SJCRH30 (cell line): ENCODE results near the gene RPS8. TPM values are rescaled to one million over a fixed set of nuclear protein-coding genes. Genes with fewer than 3 reads are reported as not detected.
"Not testable (repeated sequence)": the region's sequence is repeated elsewhere in the genome, so short reads cannot be mapped to it uniquely, and the experiment has no call there.

Experiments used
- DNase-seq, 2 experiments: peaks; one replicate each; pipeline ENCODE4 v3.0.0-alpha.2; 2015 to 2020
- H3K27ac ChIP-seq: fragments of 250-450 bp; sonication (Bioruptor Pico); 2 replicates; pipeline ENCODE4 v1.5.1; 2020; ENCODE audit warnings: mild to moderate bottlenecking, moderate library complexity
- H3K27me3 ChIP-seq: fragments of 250-450 bp; sonication (Bioruptor Pico); 2 replicates; pipeline ENCODE4 v1.5.1; 2020; ENCODE audit warnings: mild to moderate bottlenecking, moderate library complexity
- H3K36me3 ChIP-seq: fragments of 250-450 bp; sonication (Bioruptor Pico); 2 replicates; pipeline ENCODE4 v1.5.1; 2020; ENCODE audit warnings: mild to moderate bottlenecking, moderate library complexity
- H3K4me1 ChIP-seq: fragments of 250-450 bp; sonication (Bioruptor Pico); 2 replicates; pipeline ENCODE4 v1.5.1; 2020; ENCODE audit warnings: mild to moderate bottlenecking, moderate library complexity
- H3K4me3 ChIP-seq: fragments of 250-450 bp; sonication (Bioruptor Pico); 2 replicates; pipeline ENCODE4 v1.5.1; 2020; ENCODE audit warnings: mild to moderate bottlenecking, moderate library complexity
- H3K9me3 ChIP-seq: fragments of 250-450 bp; sonication (Bioruptor Pico); replicated peaks from 2 replicates; pipeline ENCODE4 v1.5.1; 2020; ENCODE audit warnings: mild to moderate bottlenecking, moderate library complexity
- total RNA-seq: library from RNA; depleted of rRNA; stranded (reverse); fragments of >200 nt; shearing (Covaris generic); gene quantifications from 2 replicates; pipeline ENCODE4 v1.2.3, GENCODE V29; 2014

RPS8 gene
- total RNA-seq, 1 experiment from 2014 or later, result 3,167 TPM

DNA sequence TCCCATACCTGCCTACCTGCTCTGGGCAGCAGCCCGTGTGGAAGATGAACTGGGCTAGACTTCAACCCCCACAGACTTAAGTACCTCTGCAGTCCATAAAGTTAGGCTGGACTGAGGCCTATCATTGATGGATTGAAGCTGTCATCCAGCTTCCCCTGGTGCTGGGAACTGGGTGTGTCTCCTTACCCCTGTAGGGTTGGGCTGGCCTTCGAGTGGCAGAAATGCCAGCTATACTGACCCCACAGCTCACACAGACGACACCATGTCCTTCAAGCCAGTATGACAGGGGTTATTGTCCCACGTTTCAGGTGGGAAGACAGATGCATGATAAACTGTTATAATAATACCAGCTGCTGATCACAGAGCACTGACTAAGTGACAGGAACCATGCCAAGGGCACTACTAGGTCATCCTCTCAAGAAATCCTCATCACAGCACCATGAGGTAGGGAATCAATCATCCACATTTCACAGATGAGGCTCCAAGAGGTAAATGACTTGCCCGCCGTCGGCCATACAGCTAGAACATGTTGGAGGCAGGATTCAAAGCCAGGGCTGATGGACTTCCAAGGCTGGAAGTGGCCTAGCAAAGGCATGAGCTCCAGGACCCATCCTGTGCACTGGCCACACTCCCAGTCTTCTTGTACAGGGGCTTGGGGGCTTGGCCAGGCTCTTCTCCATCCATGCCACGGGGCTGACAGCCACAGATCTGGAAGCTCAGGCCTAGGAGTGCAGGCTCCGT, 12.9 kb downstream of the RPS8 start, which contains the start of gene BEST4:
TSS of gene BEST4 (minus strand) at position 51 of the 741 bp plus-strand sequence. CDS start 465 bp downstream, outside the sequence.
- no peak within 1 kb of the TSS for H3K4me3 ChIP-seq
- no peaks in the 10 kb centered on the region for H3K36me3 ChIP-seq
- H3K27ac ChIP-seq, result no peak within 1 kb of the TSS
- H3K27me3 ChIP-seq, result no peaks in the 10 kb centered on the region
- DNase-seq, result no peak
- H3K9me3 ChIP-seq, result no peaks in the 10 kb centered on the region
- no peaks in the 10 kb centered on the region for H3K4me1 ChIP-seq

DNA sequence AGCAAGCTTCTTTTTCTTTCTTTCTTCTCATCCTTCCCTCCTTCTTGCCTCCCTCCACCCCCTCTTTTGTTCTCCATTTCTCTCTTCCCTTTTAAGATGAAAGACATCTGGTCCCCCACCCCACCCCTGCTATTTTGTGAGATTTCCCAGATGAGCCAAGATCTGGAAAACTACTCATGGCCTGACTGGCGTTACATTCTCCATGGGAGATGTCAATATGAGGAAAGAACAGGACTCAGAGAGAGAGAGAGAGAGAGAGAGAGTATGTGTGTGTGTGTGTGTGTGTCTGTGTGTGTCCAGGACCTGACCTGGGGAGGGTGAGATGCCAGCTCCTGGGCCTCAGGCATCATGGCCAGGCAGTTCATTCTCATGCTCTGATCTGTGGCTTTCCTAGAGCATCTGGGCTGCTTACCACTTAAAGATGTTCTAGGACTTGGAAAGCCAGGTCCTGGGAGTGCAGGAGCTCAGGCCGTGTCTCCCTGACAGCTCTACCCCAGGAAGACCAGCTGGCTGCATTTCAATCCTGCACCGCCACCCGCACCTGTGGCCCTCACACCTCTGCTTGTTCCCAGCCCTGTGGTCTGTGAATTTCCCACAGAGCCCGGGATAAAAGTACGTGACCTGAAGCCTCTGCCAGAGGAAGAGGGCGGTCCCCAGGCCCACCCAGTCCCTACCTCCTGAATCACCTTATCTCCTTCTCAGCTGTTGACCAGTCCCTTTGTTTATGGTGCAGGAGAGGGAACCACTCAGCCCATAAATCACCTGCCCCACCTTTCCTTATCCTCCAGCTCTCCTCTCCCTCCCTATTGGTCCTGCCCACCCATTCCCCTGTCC, 15.8 kb downstream of the RPS8 start:
- H3K27ac ChIP-seq, result no peak overlapping the region
- H3K9me3 ChIP-seq, result no peaks in the 10 kb centered on the region
- no peaks in the 10 kb centered on the region for H3K4me1 ChIP-seq
- H3K4me3 ChIP-seq, result no peak overlapping the region
- DNase-seq, result no peak
- H3K36me3 ChIP-seq, result no peaks in the 10 kb centered on the region
- H3K27me3 ChIP-seq, result no peaks in the 10 kb centered on the region

DNA sequence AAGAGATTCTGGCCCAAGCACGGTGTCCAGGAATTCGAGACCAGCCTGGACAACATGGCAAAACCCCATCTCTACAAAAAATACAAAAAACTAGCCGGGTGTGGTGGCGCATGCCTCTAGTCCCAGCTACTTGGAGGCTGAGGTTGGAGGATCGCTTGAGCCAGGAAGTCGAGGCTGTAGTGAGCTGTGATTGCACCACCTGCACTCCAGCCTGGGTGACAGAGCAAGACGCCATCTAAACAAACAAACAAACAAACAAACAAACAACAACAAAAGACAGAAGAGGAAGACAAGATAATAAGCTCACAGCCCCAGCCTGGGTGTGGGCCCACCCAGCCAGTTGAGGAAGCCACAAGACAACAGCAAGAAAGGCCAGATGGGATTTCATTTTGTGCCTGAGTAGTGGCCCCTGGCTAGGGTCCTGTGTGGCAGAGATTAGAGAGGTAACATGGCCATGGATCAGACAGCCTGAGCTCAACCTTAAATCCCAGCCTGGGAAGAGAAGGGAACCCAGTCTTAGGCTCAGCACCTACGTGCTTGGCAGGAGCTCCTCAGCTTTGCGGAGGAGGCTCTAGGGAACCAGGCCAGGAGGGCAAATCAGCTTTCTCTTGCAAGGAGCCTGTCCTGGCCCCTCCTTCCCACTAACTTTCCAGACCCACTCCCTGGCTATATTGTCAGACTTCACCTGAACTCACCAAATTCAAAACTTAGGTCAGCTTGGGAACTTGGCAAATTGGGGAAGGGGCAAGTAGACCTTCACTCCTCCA, 17.6 kb downstream of the RPS8 start:
- no peak for DNase-seq
- Histone ChIP-seq H3K4me1 (no peaks in the 10 kb centered on the region), H3K4me3 (no peak overlapping the region), H3K27me3 (no peaks in the 10 kb centered on the region), H3K27ac (no peak overlapping the region), H3K36me3 (no peaks in the 10 kb centered on the region), H3K9me3 (no peaks in the 10 kb centered on the region)

DNA sequence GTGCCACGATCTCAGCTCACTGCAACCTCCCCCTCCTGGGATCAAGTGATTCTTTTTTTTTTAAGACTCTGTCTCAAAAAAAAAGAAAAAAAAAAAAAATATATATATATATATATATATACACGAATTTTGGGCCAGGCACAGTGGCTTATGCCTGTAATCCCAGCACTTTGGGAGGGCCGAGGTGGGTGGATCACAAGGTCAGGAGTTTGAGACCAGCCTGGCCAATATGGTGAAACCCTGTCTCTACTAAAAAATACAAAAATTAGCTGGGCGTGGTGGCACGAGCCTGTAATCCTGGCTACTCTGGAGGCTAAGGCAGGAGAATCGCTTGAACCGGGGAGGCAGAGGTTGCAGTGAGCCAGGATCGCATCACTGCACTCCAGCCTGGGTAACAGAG, 22.5 kb downstream of the RPS8 start:
- H3K9me3 ChIP-seq, H3K27ac ChIP-seq, H3K4me3 ChIP-seq, DNase-seq, H3K36me3 ChIP-seq, H3K27me3 ChIP-seq: not testable (repeated sequence)
- peaks cover 16% of the 10 kb centered on the region for H3K4me1 ChIP-seq

DNA sequence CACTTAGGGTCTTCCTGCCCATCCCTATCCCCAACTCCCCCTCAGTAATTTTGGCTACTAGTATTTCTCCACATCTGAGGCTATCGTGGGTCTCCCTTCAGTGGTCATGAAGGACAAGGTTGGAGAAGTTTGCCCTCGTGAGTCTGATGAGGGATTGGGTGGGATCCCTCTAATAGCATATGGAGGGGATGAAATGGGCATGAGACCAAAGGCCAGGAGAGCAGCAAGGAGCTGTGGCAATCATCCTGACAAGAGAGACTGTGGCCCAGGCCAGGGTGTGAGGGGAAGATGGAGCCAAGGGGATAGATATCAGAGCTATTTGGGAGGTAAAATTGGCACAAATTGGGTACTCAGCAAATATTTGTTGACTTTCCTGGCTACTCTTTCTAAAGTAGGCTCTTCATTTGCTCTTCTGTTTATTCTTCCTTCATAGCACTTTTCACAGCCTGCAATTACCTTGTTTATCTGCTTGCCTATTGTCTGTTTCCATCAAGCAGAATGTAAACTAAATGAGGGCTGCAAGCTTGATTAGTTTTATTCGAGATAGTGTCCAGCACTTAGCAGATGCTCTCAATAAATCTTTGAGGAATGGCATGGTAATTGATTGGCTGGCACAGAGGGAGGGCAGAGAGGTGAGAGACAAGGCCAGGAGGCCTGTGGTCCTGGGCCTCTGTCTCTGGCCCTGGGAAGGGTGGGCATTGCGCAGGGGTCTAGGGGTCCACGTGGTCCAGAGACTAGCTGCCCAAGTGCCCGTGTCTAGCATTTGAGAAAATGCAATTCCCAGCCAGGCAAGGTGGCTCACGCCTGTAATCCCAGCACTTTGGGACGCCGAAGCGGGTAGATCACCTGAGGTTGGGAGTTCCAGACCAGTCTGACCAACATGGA, 23.4 kb downstream of the RPS8 start:
- Histone ChIP-seq H3K27ac (no peak overlapping the region), H3K27me3 (no peaks in the 10 kb centered on the region), H3K4me3 (no peak overlapping the region; the same call in 1 of the 2 replicates), H3K36me3 (0 out of 2 replicates have a peak, but pooled peaks cover 7% of the 10 kb centered on the region), H3K9me3 (no peaks in the 10 kb centered on the region), H3K4me1 (peaks cover 17% of the 10 kb centered on the region)
- DNase-seq, result no peak

DNA sequence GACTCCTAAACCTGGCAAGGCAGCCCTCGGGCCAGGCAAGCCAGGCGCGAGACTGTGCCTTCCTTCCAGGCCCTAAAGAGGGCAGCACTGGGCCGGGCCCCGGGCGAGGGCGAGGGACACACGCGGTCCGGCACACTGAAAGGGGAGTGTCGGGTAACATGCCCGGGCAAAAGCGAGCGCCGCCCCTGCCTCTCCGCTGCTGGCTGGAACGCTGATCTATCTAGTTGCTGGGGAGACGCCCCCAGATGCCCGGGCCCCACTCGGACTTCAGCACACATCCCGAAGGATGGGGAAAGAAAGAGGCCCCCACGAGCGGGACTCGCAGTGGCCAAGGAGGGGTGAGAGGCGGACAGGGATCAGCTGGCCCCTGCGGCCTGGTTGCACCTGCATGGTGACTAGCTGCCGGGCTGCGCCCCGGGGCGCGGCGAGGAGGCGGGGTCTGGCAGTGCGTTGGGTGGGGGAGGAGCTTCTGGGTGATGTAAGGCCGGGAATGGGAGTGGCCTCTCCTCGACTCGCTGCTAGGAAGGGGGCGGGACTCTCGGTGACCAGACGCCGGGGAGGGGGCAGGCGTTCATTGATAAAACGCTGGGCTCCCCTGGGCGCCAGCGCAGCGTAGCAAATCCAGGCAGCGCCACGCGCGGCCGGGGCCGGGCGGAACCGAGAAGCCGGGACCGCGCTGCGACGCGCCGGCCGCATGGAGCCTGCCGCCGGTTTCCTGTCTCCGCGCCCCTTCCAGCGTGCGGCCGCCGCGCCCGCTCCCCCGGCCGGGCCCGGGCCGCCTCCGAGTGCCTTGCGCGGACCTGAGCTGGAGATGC, 24.6 kb downstream of the RPS8 start, which contains the start of gene PLK3:
TSS of gene PLK3 (plus strand) at position 608 of the 815 bp plus-strand sequence. CDS start at position 695, 87 bp downstream.
- H3K9me3 ChIP-seq, result no peaks in the 10 kb centered on the region
- peaks cover 17% of the 10 kb centered on the region for H3K4me1 ChIP-seq
- no peaks in the 10 kb centered on the region for H3K27me3 ChIP-seq
- peak; percentile 98 to 99 for DNase-seq
- peak within 1 kb of the TSS; percentile 13 for H3K27ac ChIP-seq
- peak within 1 kb of the TSS; percentile 63 for H3K4me3 ChIP-seq
- peaks cover 7% of the 10 kb centered on the region; the same call in 1 of the 2 replicates for H3K36me3 ChIP-seq

DNA sequence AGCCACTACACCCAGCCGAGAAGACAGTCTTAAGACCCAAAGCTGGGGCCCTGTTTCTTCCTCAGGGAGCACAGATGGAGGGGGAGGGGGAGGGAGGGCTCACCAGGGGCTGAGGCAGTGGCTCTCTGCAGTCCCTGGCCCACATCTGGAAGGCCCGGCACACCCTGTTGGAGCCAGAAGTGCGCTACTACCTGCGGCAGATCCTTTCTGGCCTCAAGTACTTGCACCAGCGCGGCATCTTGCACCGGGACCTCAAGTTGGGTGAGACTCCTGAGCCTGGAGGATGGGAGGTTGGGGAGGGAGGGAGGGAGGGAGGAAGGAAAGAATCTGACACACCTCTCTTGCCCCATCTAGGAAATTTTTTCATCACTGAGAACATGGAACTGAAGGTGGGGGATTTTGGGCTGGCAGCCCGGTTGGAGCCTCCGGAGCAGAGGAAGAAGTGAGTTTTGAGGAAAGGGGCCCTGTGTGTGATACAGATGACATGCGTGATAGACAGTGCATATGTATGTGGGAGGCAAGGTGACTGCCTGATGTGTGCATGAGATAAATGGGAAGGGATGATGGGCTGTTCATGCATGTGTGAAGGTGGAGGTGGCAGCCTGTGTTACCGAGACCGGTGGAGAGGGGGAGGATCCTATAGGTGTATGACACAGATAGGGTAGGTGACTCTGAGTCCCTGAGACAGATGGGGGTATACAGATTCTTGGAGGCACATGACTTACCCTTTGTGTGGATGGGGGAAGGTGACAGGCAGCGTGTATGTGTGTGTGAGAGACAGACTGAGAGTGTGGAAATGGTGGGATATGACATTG, 26.4 kb downstream of the RPS8 start:
- H3K4me1 ChIP-seq, result peaks cover 19% of the 10 kb centered on the region
- peaks cover 11% of the 10 kb centered on the region; the same call in 1 of the 2 replicates for H3K36me3 ChIP-seq
- DNase-seq, result no peak
- H3K4me3 ChIP-seq, result no peak overlapping the region
- no peaks in the 10 kb centered on the region for H3K9me3 ChIP-seq
- no peaks in the 10 kb centered on the region for H3K27me3 ChIP-seq
- H3K27ac ChIP-seq, result peak overlapping the region; percentile 50; the same call in 1 of the 2 replicates

DNA sequence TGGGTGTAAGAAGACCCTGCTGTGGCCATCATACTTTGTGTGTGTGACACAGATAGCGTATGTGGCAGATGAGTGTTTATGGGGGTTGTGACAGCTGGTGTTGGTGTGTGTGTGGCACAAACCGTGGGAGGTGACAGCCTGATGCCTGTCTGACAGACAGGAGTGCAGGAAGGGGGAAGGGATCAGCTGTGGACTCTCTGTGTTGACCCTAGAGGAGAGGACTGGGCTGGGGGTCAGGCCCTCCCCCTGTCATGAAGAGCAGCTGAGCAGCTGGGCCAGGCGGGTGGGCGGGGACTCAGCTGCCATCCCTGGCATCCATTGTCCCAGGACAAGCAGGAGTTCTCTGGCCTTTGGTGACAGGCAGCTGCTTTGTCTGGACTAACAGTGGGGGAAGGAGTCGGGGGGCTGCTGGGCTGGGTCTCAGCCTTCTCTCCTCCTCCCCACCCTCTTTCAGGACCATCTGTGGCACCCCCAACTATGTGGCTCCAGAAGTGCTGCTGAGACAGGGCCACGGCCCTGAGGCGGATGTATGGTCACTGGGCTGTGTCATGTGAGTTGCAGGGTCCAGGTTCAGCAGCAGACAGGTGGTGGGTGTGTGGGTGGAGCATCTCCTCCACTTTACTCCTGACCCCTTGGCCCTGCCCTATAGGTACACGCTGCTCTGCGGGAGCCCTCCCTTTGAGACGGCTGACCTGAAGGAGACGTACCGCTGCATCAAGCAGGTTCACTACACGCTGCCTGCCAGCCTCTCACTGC, 27.1 kb downstream of the RPS8 start:
- peaks cover 27% of the 10 kb centered on the region for H3K4me1 ChIP-seq
- peaks cover 11% of the 10 kb centered on the region; the same call in 1 of the 2 replicates for H3K36me3 ChIP-seq
- no peaks in the 10 kb centered on the region for H3K27me3 ChIP-seq
- no peak overlapping the region for H3K4me3 ChIP-seq
- peak overlapping the region; percentile 50 for H3K27ac ChIP-seq
- peak; percentile 71 to 74 for DNase-seq
- no peaks in the 10 kb centered on the region for H3K9me3 ChIP-seq

DNA sequence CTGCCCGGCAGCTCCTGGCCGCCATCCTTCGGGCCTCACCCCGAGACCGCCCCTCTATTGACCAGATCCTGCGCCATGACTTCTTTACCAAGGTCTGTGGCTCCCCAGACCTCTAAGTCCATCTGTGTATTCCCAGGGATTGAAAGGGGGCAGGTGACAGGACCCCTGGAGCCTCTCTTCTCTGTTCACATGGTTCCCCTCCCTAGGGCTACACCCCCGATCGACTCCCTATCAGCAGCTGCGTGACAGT, 27.6 kb downstream of the RPS8 start:
- Histone ChIP-seq H3K4me3 (no peak overlapping the region), H3K27me3 (no peaks in the 10 kb centered on the region), H3K9me3 (no peaks in the 10 kb centered on the region), H3K27ac (peak overlapping the region; percentile 50; the same call in 1 of the 2 replicates), H3K36me3 (peaks cover 11% of the 10 kb centered on the region; the same call in 1 of the 2 replicates), H3K4me1 (peaks cover 32% of the 10 kb centered on the region)
- DNase-seq, result no peak

DNA sequence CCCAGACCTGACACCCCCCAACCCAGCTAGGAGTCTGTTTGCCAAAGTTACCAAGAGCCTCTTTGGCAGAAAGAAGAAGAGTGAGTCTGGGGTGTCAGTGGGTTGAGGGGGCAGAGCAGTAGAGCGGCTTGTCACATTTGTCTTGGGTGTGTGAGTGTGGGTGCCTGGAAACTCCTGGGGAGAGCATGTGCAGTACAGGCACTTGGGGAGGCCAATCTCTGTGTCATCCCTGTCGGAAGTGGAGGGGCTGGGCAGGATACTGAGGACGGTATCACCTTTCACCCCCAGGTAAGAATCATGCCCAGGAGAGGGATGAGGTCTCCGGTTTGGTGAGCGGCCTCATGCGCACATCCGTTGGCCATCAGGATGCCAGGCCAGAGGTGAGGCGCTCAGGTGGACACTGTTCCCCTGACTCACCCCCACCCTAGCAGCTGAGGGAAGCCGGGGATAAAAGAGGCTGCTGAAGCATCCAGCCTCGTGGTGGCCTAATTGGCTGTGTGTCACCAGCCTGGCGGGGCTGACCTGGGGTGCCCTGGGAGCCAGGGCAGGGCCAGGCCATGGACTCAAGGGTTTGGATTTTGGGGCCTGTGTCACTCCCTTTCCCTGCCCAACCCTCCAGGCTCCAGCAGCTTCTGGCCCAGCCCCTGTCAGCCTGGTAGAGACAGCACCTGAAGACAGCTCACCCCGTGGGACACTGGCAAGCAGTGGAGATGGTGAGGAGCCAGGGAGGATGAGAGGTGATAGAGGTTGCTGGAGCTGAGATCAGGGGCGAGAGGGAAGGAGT, 28.2 kb downstream of the RPS8 start:
- no peak for DNase-seq
- no peaks in the 10 kb centered on the region for H3K9me3 ChIP-seq
- H3K4me3 ChIP-seq, result no peak overlapping the region
- peaks cover 36% of the 10 kb centered on the region for H3K4me1 ChIP-seq
- H3K36me3 ChIP-seq, result peaks cover 11% of the 10 kb centered on the region; the same call in 1 of the 2 replicates
- peak overlapping the region; percentile 50; the same call in 1 of the 2 replicates for H3K27ac ChIP-seq
- H3K27me3 ChIP-seq, result no peaks in the 10 kb centered on the region

DNA sequence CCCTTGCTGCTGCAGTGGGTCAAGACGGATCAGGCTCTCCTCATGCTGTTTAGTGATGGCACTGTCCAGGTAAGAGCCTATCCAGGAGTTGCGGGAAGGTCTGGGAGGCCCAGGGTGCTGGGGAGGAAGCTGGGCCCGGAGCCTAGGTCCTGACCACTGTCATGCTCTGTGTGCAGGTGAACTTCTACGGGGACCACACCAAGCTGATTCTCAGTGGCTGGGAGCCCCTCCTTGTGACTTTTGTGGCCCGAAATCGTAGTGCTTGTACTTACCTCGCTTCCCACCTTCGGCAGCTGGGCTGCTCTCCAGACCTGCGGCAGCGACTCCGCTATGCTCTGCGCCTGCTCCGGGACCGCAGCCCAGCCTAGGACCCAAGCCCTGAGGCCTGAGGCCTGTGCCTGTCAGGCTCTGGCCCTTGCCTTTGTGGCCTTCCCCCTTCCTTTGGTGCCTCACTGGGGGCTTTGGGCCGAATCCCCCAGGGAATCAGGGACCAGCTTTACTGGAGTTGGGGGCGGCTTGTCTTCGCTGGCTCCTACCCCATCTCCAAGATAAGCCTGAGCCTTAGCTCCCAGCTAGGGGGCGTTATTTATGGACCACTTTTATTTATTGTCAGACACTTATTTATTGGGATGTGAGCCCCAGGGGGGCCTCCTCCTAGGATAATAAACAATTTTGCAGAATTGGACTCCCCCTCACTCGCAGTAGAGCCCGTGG, 30.1 kb downstream of the RPS8 start:
- peaks cover 11% of the 10 kb centered on the region; the same call in 1 of the 2 replicates for H3K36me3 ChIP-seq
- H3K4me1 ChIP-seq, result peaks cover 42% of the 10 kb centered on the region
- no peak overlapping the region for H3K27ac ChIP-seq
- no peak overlapping the region for H3K4me3 ChIP-seq
- DNase-seq, result no peak
- H3K9me3 ChIP-seq, result no peaks in the 10 kb centered on the region
- no peaks in the 10 kb centered on the region for H3K27me3 ChIP-seq
